CD4-positive, CD25-positive, alpha-beta regulatory T cell (primary cell): ENCODE results near the gene GARS1. TPM values are rescaled to one million over a fixed set of nuclear protein-coding genes. Genes with fewer than 3 reads are reported as not detected.
A peak's percentile ranks its signal among the peaks of the same experiment; 100 is the strongest.

Experiments used
- ATAC-seq, 2 donors: fragments of 150-1000 bp; cut with Tn5 transposase; one replicate each; pipeline ENCODE4 v1.10.0; 2021; ENCODE audit warnings: low read depth in 2 of 2, moderate number of reproducible peaks in 2 of 2, moderate library complexity in 1 of 2
- DNase-seq, 3 donors: peaks; one replicate each; pipeline versions ENCODE4 v3.0.0 to v3.0.0-alpha.2; 2012 to 2022; ENCODE audit warnings: mixed read lengths in 1 of 3
- H3K27ac ChIP-seq: one replicate; pipeline ENCODE4 v1.7.0; 2013; ENCODE audit warnings: mild to moderate bottlenecking, low read length; ENCODE audit not compliant: insufficient read depth, poor library complexity, severe bottlenecking
- H3K27me3 ChIP-seq: one replicate; pipeline ENCODE4 v1.7.0; 2013; ENCODE audit warnings: low read length; ENCODE audit not compliant: control insufficient read depth, insufficient read depth
- H3K36me3 ChIP-seq: one replicate; pipeline ENCODE4 v1.7.0; 2013; ENCODE audit warnings: mild to moderate bottlenecking, low read length, moderate library complexity; ENCODE audit not compliant: control insufficient read depth, insufficient read depth
- H3K4me1 ChIP-seq: 2 replicates; pipeline ENCODE4 v1.7.0; 2013; ENCODE audit warnings: mild to moderate bottlenecking, low read length; ENCODE audit not compliant: insufficient read depth, control insufficient read depth, poor library complexity, severe bottlenecking
- H3K4me3 ChIP-seq: one replicate; pipeline ENCODE4 v1.7.0; 2013; ENCODE audit warnings: low read depth, mild to moderate bottlenecking, low read length, moderate library complexity
- H3K9me3 ChIP-seq, 2 experiments: 1 replicate in 1 of 2; 2 replicates in 1 of 2; pipeline ENCODE4 v1.7.0; 2013; ENCODE audit warnings: low read length in 2 of 2, mild to moderate bottlenecking in 1 of 2, moderate library complexity in 1 of 2; ENCODE audit not compliant: control insufficient read depth in 2 of 2
- H3K27ac Mint-ChIP-seq, 3 donors: one replicate each; pipeline ENCODE4 v1.8.0; 2020 to 2022; ENCODE audit warnings: mild to moderate bottlenecking in 3 of 3, mixed read lengths in 3 of 3, moderate library complexity in 2 of 3
- H3K27me3 Mint-ChIP-seq: one replicate; pipeline ENCODE4 v1.8.0; 2022; ENCODE audit warnings: mild to moderate bottlenecking, mixed read lengths
- H3K36me3 Mint-ChIP-seq: one replicate; pipeline ENCODE4 v1.8.0; 2020; ENCODE audit warnings: mixed read lengths
- H3K4me1 Mint-ChIP-seq, 4 donors: one replicate each; pipeline ENCODE4 v1.8.0; 2020 to 2022; ENCODE audit warnings: mixed read lengths in 4 of 4, mild to moderate bottlenecking in 1 of 4
- H3K4me3 Mint-ChIP-seq, 4 donors: one replicate each; pipeline ENCODE4 v1.8.0; 2020 to 2022; ENCODE audit warnings: mild to moderate bottlenecking in 4 of 4, mixed read lengths in 4 of 4, moderate library complexity in 3 of 4
- H3K9me3 Mint-ChIP-seq, 7 donors: one replicate each; pipeline ENCODE4 v1.8.0; 2020 to 2022; ENCODE audit warnings: mixed read lengths in 7 of 7, mild to moderate bottlenecking in 3 of 7, moderate library complexity in 2 of 7
- polyA plus RNA-seq, 4 donors: library from polyadenylated mRNA; unstranded; fragments of 300-500 nt; fragmentation: Illumina TruSeq; gene quantifications; one replicate each; pipeline ENCODE4 v1.2.3, GENCODE V29; 2021
- total RNA-seq: library from RNA; stranded (reverse); gene quantifications from one replicate; pipeline ENCODE4 v1.2.3, GENCODE V29; 2022

GARS1 gene
- total RNA-seq (116 TPM), polyA plus RNA-seq (10 to 100 TPM; 76.2 to 92.7 (median 85.2) TPM)

- Mint-ChIP-seq H3K27me3 (peaks cover 4% of the 10 kb centered on the region), H3K4me1 (peaks cover 56 to 82% (median 70%) of the 10 kb centered on the region in 4 donors), H3K4me3 (peak within 1 kb of the TSS; percentile 94 to 99 (median 99)), H3K27ac (peak within 1 kb of the TSS; percentile 99 to 100 (median 99)), H3K9me3 (peaks cover 0 to 1% (median 0%) of the 10 kb centered on the region in 7 donors), H3K36me3 (peaks cover 12% of the 10 kb centered on the region)
- peak; percentile 85 to 95 (median 91) for DNase-seq
- Histone ChIP-seq H3K9me3 (no peaks in the 10 kb centered on the region), H3K4me3 (peak within 1 kb of the TSS; percentile 92), H3K4me1 (peaks cover 32% of the 10 kb centered on the region), H3K27me3 (no peaks in the 10 kb centered on the region), H3K27ac (peak within 1 kb of the TSS; percentile 95), H3K36me3 (peaks cover 11% of the 10 kb centered on the region)
- peak; percentile 91 to 95 for ATAC-seq
These were observed at the start of gene GARS1 for GRCh38 chr7:30594540-30595435. Gene GARS1, plus strand, starts transcription at chr7:30594878. Its CDS starts 44 bp downstream, at chr7:30594922.

- H3K9me3 ChIP-seq, result no peaks in the 10 kb centered on the region
- no peak for ATAC-seq
- no peaks in the 10 kb centered on the region for H3K4me1 ChIP-seq
- no peak overlapping the region for H3K4me3 ChIP-seq
- H3K27ac ChIP-seq, result no peak overlapping the region
- Mint-ChIP-seq H3K27me3 (no peaks in the 10 kb centered on the region), H3K36me3 (peaks cover 53% of the 10 kb centered on the region), H3K4me1 (peaks cover 0 to 12% (median 6%) of the 10 kb centered on the region in 4 donors), H3K4me3 (no peak overlapping the region), H3K27ac (no peak overlapping the region), H3K9me3 (peaks cover 0 to 4% (median 0%) of the 10 kb centered on the region in 7 donors)
- DNase-seq, result no peak
- no peaks in the 10 kb centered on the region for H3K27me3 ChIP-seq
- H3K36me3 ChIP-seq, result peaks cover 5% of the 10 kb centered on the region
These were observed 48.7 kb upstream of the GARS1 start for GRCh38 chr7:30545791-30546555.

- Histone ChIP-seq H3K36me3 (peaks cover 5% of the 10 kb centered on the region), H3K9me3 (no peaks in the 10 kb centered on the region), H3K27ac (no peak overlapping the region), H3K4me3 (no peak overlapping the region), H3K4me1 (no peaks in the 10 kb centered on the region), H3K27me3 (no peaks in the 10 kb centered on the region)
- Mint-ChIP-seq H3K27ac (no peak overlapping the region), H3K4me1 (peaks cover 0 to 12% (median 6%) of the 10 kb centered on the region in 4 donors), H3K9me3 (peaks cover 0 to 4% (median 0%) of the 10 kb centered on the region in 7 donors), H3K27me3 (no peaks in the 10 kb centered on the region), H3K4me3 (no peak overlapping the region), H3K36me3 (peaks cover 50% of the 10 kb centered on the region)
- DNase-seq, result no peak
- ATAC-seq, result no peak
These were observed 48.1 kb upstream of the GARS1 start for GRCh38 chr7:30546596-30546995.

- DNase-seq (peak; percentile 12 to 33 (median 24)), ATAC-seq (no peak)
- H3K36me3 Mint-ChIP-seq, result peaks cover 39% of the 10 kb centered on the region
- no peak overlapping the region for H3K4me3 Mint-ChIP-seq
- peak overlapping the region in 1 of 3 donors; percentile 11 for H3K27ac Mint-ChIP-seq
- no peaks in the 10 kb centered on the region for H3K27me3 Mint-ChIP-seq
- peaks cover 0 to 12% (median 7%) of the 10 kb centered on the region in 4 donors for H3K4me1 Mint-ChIP-seq
- H3K9me3 ChIP-seq, result no peaks in the 10 kb centered on the region
- no peak overlapping the region for H3K27ac ChIP-seq
- H3K4me3 ChIP-seq, result no peak overlapping the region
- H3K36me3 ChIP-seq, result peaks cover 8% of the 10 kb centered on the region
- no peaks in the 10 kb centered on the region for H3K9me3 Mint-ChIP-seq
- H3K27me3 ChIP-seq, result no peaks in the 10 kb centered on the region
- H3K4me1 ChIP-seq, result no peaks in the 10 kb centered on the region
These were observed 45.8 kb upstream of the GARS1 start for GRCh38 chr7:30548845-30549244.

- ATAC-seq, result no peak
- H3K27ac ChIP-seq, result no peak overlapping the region
- Mint-ChIP-seq H3K36me3 (peaks cover 32% of the 10 kb centered on the region), H3K4me3 (no peak overlapping the region), H3K27me3 (no peaks in the 10 kb centered on the region), H3K9me3 (no peaks in the 10 kb centered on the region), H3K4me1 (peaks cover 0 to 7% (median 3%) of the 10 kb centered on the region in 4 donors), H3K27ac (peak overlapping the region in 1 of 3 donors; percentile 56)
- DNase-seq, result no peak
- no peaks in the 10 kb centered on the region for H3K27me3 ChIP-seq
- no peaks in the 10 kb centered on the region for H3K9me3 ChIP-seq
- peaks cover 8% of the 10 kb centered on the region for H3K36me3 ChIP-seq
- H3K4me3 ChIP-seq, result no peak overlapping the region
- no peaks in the 10 kb centered on the region for H3K4me1 ChIP-seq
These were observed 44.7 kb upstream of the GARS1 start for GRCh38 chr7:30549931-30550493.

GRCh38 chr7:30552330-30552729 lies 42.3 kb upstream of the GARS1 start:
- H3K36me3 Mint-ChIP-seq, result peaks cover 15% of the 10 kb centered on the region
- no peak for DNase-seq
- H3K36me3 ChIP-seq, result peaks cover 3% of the 10 kb centered on the region
- H3K9me3 Mint-ChIP-seq, result no peaks in the 10 kb centered on the region
- H3K9me3 ChIP-seq, result no peaks in the 10 kb centered on the region
- no peak for ATAC-seq
- no peak overlapping the region for H3K4me3 ChIP-seq
- no peaks in the 10 kb centered on the region for H3K27me3 ChIP-seq
- peaks cover 0 to 7% (median 3%) of the 10 kb centered on the region in 4 donors for H3K4me1 Mint-ChIP-seq
- no peak overlapping the region for H3K27ac ChIP-seq
- no peaks in the 10 kb centered on the region for H3K27me3 Mint-ChIP-seq
- H3K4me3 Mint-ChIP-seq, result no peak overlapping the region
- no peaks in the 10 kb centered on the region for H3K4me1 ChIP-seq
- H3K27ac Mint-ChIP-seq, result no peak overlapping the region

GRCh38 chr7:30553141-30553540 lies 41.5 kb upstream of the GARS1 start:
- Histone ChIP-seq H3K27me3 (no peaks in the 10 kb centered on the region), H3K4me1 (no peaks in the 10 kb centered on the region), H3K27ac (no peak overlapping the region), H3K4me3 (no peak overlapping the region), H3K36me3 (peaks cover 3% of the 10 kb centered on the region), H3K9me3 (no peaks in the 10 kb centered on the region)
- Mint-ChIP-seq H3K27ac (no peak overlapping the region), H3K36me3 (peaks cover 15% of the 10 kb centered on the region), H3K4me3 (no peak overlapping the region), H3K27me3 (no peaks in the 10 kb centered on the region), H3K9me3 (no peaks in the 10 kb centered on the region), H3K4me1 (peaks cover 0 to 7% (median 3%) of the 10 kb centered on the region in 4 donors)
- DNase-seq, result no peak
- no peak for ATAC-seq
